Measurements from ENCODE around the gene ZNF213.
A peak's percentile ranks its signal among the peaks of the same experiment; 100 is the strongest.

The ZNF213 gene

GRCh38 chr16:3134338-3135125, at the start of gene ZNF213:
Gene ZNF213, plus strand, starts transcription at chr16:3135029. Its CDS starts 2,252 bp downstream, at chr16:3137281.
- DNase-seq: peak; percentile 96

GRCh38 chr16:3085868-3086595, 48.8 kb upstream of the ZNF213 start:
- DNase-seq: no peak

GRCh38 chr16:3086596-3087242, 48.1 kb upstream of the ZNF213 start:
- peak; percentile 40 for DNase-seq

- DNase-seq: peak; percentile 68
These were observed 47.3 kb upstream of the ZNF213 start for GRCh38 chr16:3087243-3088235.

- DNase-seq: no peak
These were observed 46.4 kb upstream of the ZNF213 start for GRCh38 chr16:3088450-3088849.

- DNase-seq: no peak
These were observed 45.7 kb upstream of the ZNF213 start for GRCh38 chr16:3088925-3089716.

- DNase-seq: no peak
These were observed 44.9 kb upstream of the ZNF213 start for GRCh38 chr16:3089717-3090592.

GRCh38 chr16:3091551-3091950, 43.3 kb upstream of the ZNF213 start:
- no peak for DNase-seq

GRCh38 chr16:3092501-3092941, 42.3 kb upstream of the ZNF213 start:
- no peak for DNase-seq

GRCh38 chr16:3094289-3095027, 40.4 kb upstream of the ZNF213 start:
- DNase-seq: peak; percentile 42

- DNase-seq: peak; percentile 44
These were observed 39.0 kb upstream of the ZNF213 start for GRCh38 chr16:3095869-3096268.

GRCh38 chr16:3096362-3096761, 38.5 kb upstream of the ZNF213 start:
- DNase-seq: no peak

GRCh38 chr16:3097266-3097665, 37.6 kb upstream of the ZNF213 start:
- DNase-seq: no peak

GRCh38 chr16:3098459-3099394, 36.1 kb upstream of the ZNF213 start, which contains the start of gene ZSCAN10:
Gene ZSCAN10, minus strand, starts transcription at chr16:3099294. Its CDS starts 6,357 bp downstream, at chr16:3092937.
- no peak for DNase-seq

- no peak for DNase-seq
These were observed 35.5 kb upstream of the ZNF213 start for GRCh38 chr16:3099395-3099731.

- DNase-seq: peak; percentile 88
These were observed 34.9 kb upstream of the ZNF213 start for GRCh38 chr16:3099732-3100499.

- DNase-seq: peak; percentile 8
These were observed 33.6 kb upstream of the ZNF213 start for GRCh38 chr16:3101018-3101840.
